CD14-positive monocyte (primary cell): Measurements from ENCODE around the gene FAM8A1. TPM values are rescaled to one million over a fixed set of nuclear protein-coding genes. Genes with fewer than 3 reads are reported as not detected.

Experiments
- DNase-seq, 3 donors: peaks; one replicate each; pipeline ENCODE4 v3.0.0-alpha.2; 2011 to 2022
- H2AFZ ChIP-seq: 2 replicates; pipeline ENCODE4 v1.6.0; 2012; ENCODE audit warnings: mild to moderate bottlenecking, low read depth, low read length, inconsistent platforms; ENCODE audit not compliant: insufficient read depth, poor library complexity, severe bottlenecking
- H3K27ac ChIP-seq, 2 donors: 1 replicate in 1 of 2; 2 replicates in 1 of 2; pipeline ENCODE4 v1.5.1; 2012 to 2013; ENCODE audit warnings: low read length in 2 of 2, control low read depth in 1 of 2, inconsistent platforms in 1 of 2, low read depth in 1 of 2, mild to moderate bottlenecking in 1 of 2
- H3K27me3 ChIP-seq, 2 donors: one replicate each; pipeline versions ENCODE4 v1.6.0 to v1.6.1; 2011 to 2013; ENCODE audit warnings: low read length in 2 of 2; ENCODE audit not compliant: control insufficient read depth in 2 of 2, insufficient read depth in 2 of 2
- H3K36me3 ChIP-seq, 2 donors: replicated peaks in 1 of 2; 1 replicate in 1 of 2; 2 replicates in 1 of 2; pipeline versions ENCODE4 v1.5.1 to v1.6.1; 2012 to 2013; ENCODE audit warnings: low read length in 2 of 2, control low read depth in 1 of 2, inconsistent platforms in 1 of 2, mild to moderate bottlenecking in 1 of 2; ENCODE audit not compliant: insufficient read depth in 2 of 2, control insufficient read depth in 1 of 2
- H3K4me1 ChIP-seq, 2 donors: 1 replicate in 1 of 2; 2 replicates in 1 of 2; pipeline versions ENCODE4 v1.5.1 to v1.6.1; 2012 to 2013; ENCODE audit warnings: low read length in 2 of 2, control low read depth in 1 of 2, inconsistent platforms in 1 of 2, mild to moderate bottlenecking in 1 of 2, moderate library complexity in 1 of 2; ENCODE audit not compliant: insufficient read depth in 2 of 2, control insufficient read depth in 1 of 2
- H3K4me2 ChIP-seq: replicated peaks from 2 replicates; pipeline ENCODE3; 2012; ENCODE audit warnings: low read length, moderate library complexity, mild to moderate bottlenecking; ENCODE audit not compliant: poor library complexity, severe bottlenecking; ENCODE audit errors: extremely low read depth
- H3K4me3 ChIP-seq, 3 experiments: fragments of 200-600 bp in 1 of 3; sonication (generic) in 1 of 3; replicated peaks in 1 of 3; 1 replicate in 2 of 3; 2 replicates in 1 of 3; pipeline ENCODE4 v1.5.1; 2011 to 2013; ENCODE audit warnings: low read length in 3 of 3, mild to moderate bottlenecking in 3 of 3, control low read depth in 2 of 3, low read depth in 2 of 3, inconsistent platforms in 1 of 3, moderate library complexity in 1 of 3
- H3K79me2 ChIP-seq: 2 replicates; pipeline ENCODE4 v1.6.0; 2012; ENCODE audit warnings: mild to moderate bottlenecking, control low read depth, inconsistent platforms, low read length, moderate library complexity; ENCODE audit not compliant: insufficient read depth
- H3K9ac ChIP-seq: 2 replicates; pipeline ENCODE4 v1.6.0; 2017; ENCODE audit warnings: low read length, mild to moderate bottlenecking; ENCODE audit not compliant: insufficient read depth, poor library complexity, severe bottlenecking
- H3K9me3 ChIP-seq, 2 donors: replicated peaks in 1 of 2; 1 replicate in 1 of 2; 2 replicates in 1 of 2; pipeline versions ENCODE4 v1.5.1 to v1.6.1; 2012 to 2013; ENCODE audit warnings: low read length in 2 of 2, control low read depth in 1 of 2; ENCODE audit not compliant: control insufficient read depth in 1 of 2, insufficient read depth in 1 of 2
- H4K20me1 ChIP-seq: 2 replicates; pipeline ENCODE4 v1.6.0; 2012; ENCODE audit warnings: mild to moderate bottlenecking, low read length, control low read depth, moderate library complexity; ENCODE audit not compliant: insufficient read depth
- H3K27ac Mint-ChIP-seq, 7 donors: one replicate each; pipeline ENCODE4 v1.8.0; 2020; ENCODE audit warnings: mild to moderate bottlenecking in 7 of 7, mixed read lengths in 7 of 7, moderate library complexity in 6 of 7, inconsistent platforms in 2 of 7
- H3K27me3 Mint-ChIP-seq, 3 donors: one replicate each; pipeline ENCODE4 v1.8.0; 2021 to 2022; ENCODE audit warnings: low read depth in 3 of 3, mild to moderate bottlenecking in 3 of 3, mixed read lengths in 3 of 3, moderate library complexity in 3 of 3, inconsistent platforms in 1 of 3
- H3K36me3 Mint-ChIP-seq, 2 donors: one replicate each; pipeline ENCODE4 v1.8.0; 2020; ENCODE audit warnings: mixed read lengths in 2 of 2, inconsistent platforms in 1 of 2, mild to moderate bottlenecking in 1 of 2
- H3K4me1 Mint-ChIP-seq: one replicate; pipeline ENCODE4 v1.8.0; 2020; ENCODE audit warnings: mild to moderate bottlenecking, mixed read lengths
- H3K4me3 Mint-ChIP-seq, 2 donors: one replicate each; pipeline ENCODE4 v1.8.0; 2020; ENCODE audit warnings: mild to moderate bottlenecking in 2 of 2, mixed read lengths in 2 of 2, moderate library complexity in 1 of 2
- H3K9me3 Mint-ChIP-seq, 7 donors: one replicate each; pipeline ENCODE4 v1.8.0; 2020 to 2022; ENCODE audit warnings: mixed read lengths in 7 of 7, mild to moderate bottlenecking in 6 of 7, moderate library complexity in 6 of 7, inconsistent platforms in 2 of 7
- WGBS: methylation state at CpG from one replicate; pipeline ENCODE4 v1.1.5; 2013; ENCODE audit warnings: missing lambda C conversion rate; ENCODE audit not compliant: insufficient coverage; 5-methylcytosine and 5-hydroxymethylcytosine counted together
- intact Hi-C, 2 donors: fragments of 100-400 bp; cut with micrococcal nuclease; formaldehyde crosslinking; loops; one replicate each; pipeline versions ENCODE4 v1.15.0 to v1.15.1; 2023
- polyA plus RNA-seq, 3 donors: library from polyadenylated mRNA; depleted of rRNA in 1 of 3; unstranded in 2 of 3; stranded (reverse) in 1 of 3; fragments of 300-500 nt in 2 of 3; fragments of >200 nt in 1 of 3; fragmentation: Illumina TruSeq in 2 of 3; gene quantifications; 1 replicate in 2 of 3; 2 replicates in 1 of 3; pipeline ENCODE4 v1.2.3, GENCODE V29; 2012 to 2021
- TF ChIP-seq, protein P1 (sequence below): fragments of 200-600 bp; IDR thresholded peaks from one replicate; pipeline ENCODE4 v1.8.0; 2022; ENCODE audit warnings: antibody characterized with exemption, mild to moderate bottlenecking

The FAM8A1 gene
- polyA plus RNA-seq, 3 donors = 6.8 to 9.9 (median 9.3) TPM

DNA sequence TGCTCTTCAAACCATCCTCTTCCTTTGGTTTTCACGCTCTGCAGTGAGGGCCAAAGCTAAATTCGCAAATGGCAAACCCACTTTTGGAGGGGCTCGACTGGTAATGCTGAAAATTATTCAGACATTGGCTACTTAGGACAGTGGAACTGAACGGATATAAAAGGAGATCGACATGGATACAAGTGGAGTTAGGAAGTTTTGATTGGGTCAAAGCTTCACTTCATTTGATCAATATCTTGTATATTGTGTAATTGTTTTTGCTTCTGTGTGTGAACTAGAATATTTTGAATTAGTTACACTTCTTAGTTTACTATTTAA lies 1.2 kb downstream of the FAM8A1 start:
- Mint-ChIP-seq H3K27me3 (peaks cover 0 to 3% (median 0%) of the 10 kb centered on the region in 3 donors), H3K9me3 (peaks cover 0 to 5% (median 0%) of the 10 kb centered on the region in 7 donors), H3K4me1 (peaks cover 37% of the 10 kb centered on the region), H3K27ac (peak overlapping the region; percentile 5 to 89 (median 67)), H3K4me3 (peak overlapping the region; percentile 84 to 90), H3K36me3 (peaks cover 29 to 33% of the 10 kb centered on the region in 2 donors)
- Histone ChIP-seq H3K9ac (peak overlapping the region; percentile 94), H3K79me2 (peaks cover 17% of the 10 kb centered on the region), H3K27ac (peak overlapping the region in 1 of 2 donors; percentile 93), H3K36me3 (peaks cover 10 to 22% of the 10 kb centered on the region in 2 donors), H3K9me3 (no peaks in the 10 kb centered on the region), H2AFZ (peak overlapping the region; percentile 89), H3K27me3 (no peaks in the 10 kb centered on the region), H3K4me3 (peak overlapping the region; percentile 49 to 86 (median 71)), H4K20me1 (no peaks in the 10 kb centered on the region), H3K4me1 (peaks cover 20 to 25% of the 10 kb centered on the region in 2 donors), H3K4me2 (peak overlapping the region; percentile 86)
- DNase-seq = no peak
- 0% methylated on average over 2 of the region's 5 CpGs for WGBS
- intact Hi-C loops = loop anchor here (5.0 to 10.0 kb wide), 2 partner anchors 103 to 106 kb away; partner anchors contain the start of gene NUP153 (in 2 of the 2)
- TF ChIP-seq, protein P1, sequence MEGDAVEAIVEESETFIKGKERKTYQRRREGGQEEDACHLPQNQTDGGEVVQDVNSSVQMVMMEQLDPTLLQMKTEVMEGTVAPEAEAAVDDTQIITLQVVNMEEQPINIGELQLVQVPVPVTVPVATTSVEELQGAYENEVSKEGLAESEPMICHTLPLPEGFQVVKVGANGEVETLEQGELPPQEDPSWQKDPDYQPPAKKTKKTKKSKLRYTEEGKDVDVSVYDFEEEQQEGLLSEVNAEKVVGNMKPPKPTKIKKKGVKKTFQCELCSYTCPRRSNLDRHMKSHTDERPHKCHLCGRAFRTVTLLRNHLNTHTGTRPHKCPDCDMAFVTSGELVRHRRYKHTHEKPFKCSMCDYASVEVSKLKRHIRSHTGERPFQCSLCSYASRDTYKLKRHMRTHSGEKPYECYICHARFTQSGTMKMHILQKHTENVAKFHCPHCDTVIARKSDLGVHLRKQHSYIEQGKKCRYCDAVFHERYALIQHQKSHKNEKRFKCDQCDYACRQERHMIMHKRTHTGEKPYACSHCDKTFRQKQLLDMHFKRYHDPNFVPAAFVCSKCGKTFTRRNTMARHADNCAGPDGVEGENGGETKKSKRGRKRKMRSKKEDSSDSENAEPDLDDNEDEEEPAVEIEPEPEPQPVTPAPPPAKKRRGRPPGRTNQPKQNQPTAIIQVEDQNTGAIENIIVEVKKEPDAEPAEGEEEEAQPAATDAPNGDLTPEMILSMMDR = no peak

- TF ChIP-seq, protein P1 = no peak
These were observed 2.8 kb downstream of the FAM8A1 start for GRCh38 chr6:17602888-17603287.

More at GRCh38 chr6:17602888-17603287, 2.8 kb downstream of the FAM8A1 start:
- no peak overlapping the region for H2AFZ ChIP-seq
- peaks cover 0 to 3% (median 0%) of the 10 kb centered on the region in 3 donors for H3K27me3 Mint-ChIP-seq
- H3K4me1 ChIP-seq = peaks cover 20 to 25% of the 10 kb centered on the region in 2 donors
- no peak overlapping the region for H3K27ac ChIP-seq
- peaks cover 38% of the 10 kb centered on the region for H3K4me1 Mint-ChIP-seq
- H3K9me3 Mint-ChIP-seq = peaks cover 0 to 5% (median 0%) of the 10 kb centered on the region in 7 donors
- H3K9me3 ChIP-seq = no peaks in the 10 kb centered on the region
- H3K4me3 ChIP-seq = no peak overlapping the region
- no peak overlapping the region for H3K4me3 Mint-ChIP-seq
- no peak overlapping the region for H3K9ac ChIP-seq
- H3K4me2 ChIP-seq = no peak overlapping the region
- intact Hi-C loops = loop anchor here (5.0 to 10.0 kb wide), 2 partner anchors 102 to 104 kb away; partner anchors contain the start of gene NUP153 (in 2 of the 2)
- DNase-seq = no peak
- no peaks in the 10 kb centered on the region for H3K27me3 ChIP-seq
- WGBS = no CpG with 5 or more reads among the region's 1 CpG
- peaks cover 17% of the 10 kb centered on the region for H3K79me2 ChIP-seq
- no peaks in the 10 kb centered on the region for H4K20me1 ChIP-seq
- no peak overlapping the region for H3K27ac Mint-ChIP-seq
- H3K36me3 Mint-ChIP-seq = peaks cover 35 to 39% of the 10 kb centered on the region in 2 donors
- peaks cover 16 to 33% of the 10 kb centered on the region in 2 donors for H3K36me3 ChIP-seq
